ENCODE measurements around the gene ING5.

Gene ING5

DNA sequence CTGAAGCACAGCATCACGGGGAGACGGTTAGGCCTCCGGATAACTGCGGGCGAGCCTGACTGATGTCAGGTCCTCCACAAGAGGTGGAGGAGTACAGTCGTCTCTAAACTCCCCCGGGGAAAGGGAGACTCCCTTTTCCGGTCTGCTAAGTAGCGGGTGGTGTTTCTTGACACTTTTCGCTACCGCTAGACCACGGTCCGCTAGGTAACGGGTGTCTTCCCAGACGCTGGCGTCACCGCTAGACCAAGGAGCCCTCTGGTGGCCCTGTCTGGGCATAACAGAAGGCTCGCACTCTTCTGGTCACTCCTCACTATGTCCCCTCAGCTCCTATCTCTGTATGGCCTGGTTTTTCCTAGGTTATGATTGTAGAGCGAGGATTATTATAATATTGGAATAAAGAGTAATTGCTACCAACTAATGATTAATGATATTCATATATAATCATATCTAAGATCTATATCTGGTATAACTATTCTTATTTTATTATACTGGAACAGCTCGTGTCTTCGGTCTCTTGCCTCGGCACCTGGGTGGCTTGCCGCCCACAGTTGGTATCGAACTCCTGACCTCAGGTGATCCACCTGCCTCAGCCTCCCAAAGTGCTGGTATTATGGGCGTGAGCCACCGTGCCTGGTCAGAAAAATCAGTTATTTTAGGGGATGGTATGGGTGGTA, 30.8 kb downstream of the ING5 start:
- peak overlapping the region; percentile 24; the same call in 1 of the 2 replicates for H3K4me3 ChIP-seq (ENCODE audit: low read length)
- DNase-seq (ENCODE audit: low read depth), result peak; percentile 38
- TF ChIP-seq, protein P1, sequence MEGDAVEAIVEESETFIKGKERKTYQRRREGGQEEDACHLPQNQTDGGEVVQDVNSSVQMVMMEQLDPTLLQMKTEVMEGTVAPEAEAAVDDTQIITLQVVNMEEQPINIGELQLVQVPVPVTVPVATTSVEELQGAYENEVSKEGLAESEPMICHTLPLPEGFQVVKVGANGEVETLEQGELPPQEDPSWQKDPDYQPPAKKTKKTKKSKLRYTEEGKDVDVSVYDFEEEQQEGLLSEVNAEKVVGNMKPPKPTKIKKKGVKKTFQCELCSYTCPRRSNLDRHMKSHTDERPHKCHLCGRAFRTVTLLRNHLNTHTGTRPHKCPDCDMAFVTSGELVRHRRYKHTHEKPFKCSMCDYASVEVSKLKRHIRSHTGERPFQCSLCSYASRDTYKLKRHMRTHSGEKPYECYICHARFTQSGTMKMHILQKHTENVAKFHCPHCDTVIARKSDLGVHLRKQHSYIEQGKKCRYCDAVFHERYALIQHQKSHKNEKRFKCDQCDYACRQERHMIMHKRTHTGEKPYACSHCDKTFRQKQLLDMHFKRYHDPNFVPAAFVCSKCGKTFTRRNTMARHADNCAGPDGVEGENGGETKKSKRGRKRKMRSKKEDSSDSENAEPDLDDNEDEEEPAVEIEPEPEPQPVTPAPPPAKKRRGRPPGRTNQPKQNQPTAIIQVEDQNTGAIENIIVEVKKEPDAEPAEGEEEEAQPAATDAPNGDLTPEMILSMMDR (conservative IDR thresholded peaks at IDR 0.05; ENCODE audit: low read length), result peak; percentile 40

DNA sequence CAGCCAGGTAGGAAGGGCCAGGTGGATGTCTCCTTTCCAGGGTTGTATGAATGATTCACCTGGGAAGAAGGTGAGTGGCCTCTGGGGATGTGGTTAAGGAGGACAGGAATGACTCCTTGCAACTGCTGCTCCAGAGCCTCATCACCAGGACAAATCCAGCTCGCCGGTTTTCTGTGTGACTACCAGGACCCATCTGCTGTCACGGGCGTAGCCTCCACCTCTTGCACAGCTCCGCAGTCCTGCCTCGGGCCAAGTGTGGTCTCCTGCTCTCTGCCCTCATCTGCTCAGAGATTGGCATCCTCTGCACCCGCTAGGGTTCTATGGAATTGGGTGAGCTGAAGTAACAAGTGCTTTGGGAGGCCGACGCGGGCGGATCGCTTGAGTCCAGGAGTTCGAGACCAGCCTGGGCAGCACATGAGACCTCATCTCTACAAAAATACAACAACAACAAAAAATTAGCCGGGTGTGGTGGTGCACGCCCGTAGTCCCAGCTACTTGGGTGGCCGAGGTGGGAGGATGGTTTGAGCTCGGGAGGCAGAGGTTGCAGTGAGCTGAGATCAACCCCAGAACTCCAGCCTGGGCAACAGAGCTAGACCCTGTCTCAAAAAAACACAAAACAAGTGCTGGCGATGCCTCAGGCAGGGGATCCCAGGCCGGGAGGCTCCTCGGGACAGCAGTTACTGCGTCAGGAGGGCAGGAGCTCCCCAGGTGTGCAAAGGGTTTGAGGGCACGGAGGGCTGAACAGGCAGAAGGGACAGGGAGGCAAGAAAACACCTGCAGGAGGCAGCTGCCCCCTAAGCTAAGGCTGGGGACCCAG, 31.8 kb downstream of the ING5 start:
- H3K4me3 ChIP-seq (ENCODE audit: low read length), result peak overlapping the region; percentile 55
- TF ChIP-seq, protein P1 (conservative IDR thresholded peaks at IDR 0.05; ENCODE audit: low read length), result no peak
- DNase-seq (ENCODE audit: low read depth), result no peak

DNA sequence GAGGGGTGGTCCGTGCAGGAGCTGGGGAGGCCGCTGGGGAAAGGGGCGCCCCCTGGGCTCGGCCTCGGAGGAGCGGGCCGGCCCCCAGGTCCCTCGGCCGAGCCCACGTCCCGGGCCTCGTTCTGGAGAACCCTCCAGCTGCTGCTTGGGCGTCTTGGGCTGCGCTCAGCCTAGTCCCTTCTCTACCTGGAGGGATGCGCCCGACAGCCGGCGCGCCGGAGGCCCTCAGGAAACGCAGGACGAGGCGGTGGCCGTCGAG, 32.3 kb downstream of the ING5 start:
- H3K4me3 ChIP-seq (ENCODE audit: low read length), result peak overlapping the region; percentile 55
- no peak for DNase-seq (ENCODE audit: low read depth)
- TF ChIP-seq, protein P1 (conservative IDR thresholded peaks at IDR 0.05; ENCODE audit: low read length), result no peak; the same call in 1 of the 2 replicates

DNA sequence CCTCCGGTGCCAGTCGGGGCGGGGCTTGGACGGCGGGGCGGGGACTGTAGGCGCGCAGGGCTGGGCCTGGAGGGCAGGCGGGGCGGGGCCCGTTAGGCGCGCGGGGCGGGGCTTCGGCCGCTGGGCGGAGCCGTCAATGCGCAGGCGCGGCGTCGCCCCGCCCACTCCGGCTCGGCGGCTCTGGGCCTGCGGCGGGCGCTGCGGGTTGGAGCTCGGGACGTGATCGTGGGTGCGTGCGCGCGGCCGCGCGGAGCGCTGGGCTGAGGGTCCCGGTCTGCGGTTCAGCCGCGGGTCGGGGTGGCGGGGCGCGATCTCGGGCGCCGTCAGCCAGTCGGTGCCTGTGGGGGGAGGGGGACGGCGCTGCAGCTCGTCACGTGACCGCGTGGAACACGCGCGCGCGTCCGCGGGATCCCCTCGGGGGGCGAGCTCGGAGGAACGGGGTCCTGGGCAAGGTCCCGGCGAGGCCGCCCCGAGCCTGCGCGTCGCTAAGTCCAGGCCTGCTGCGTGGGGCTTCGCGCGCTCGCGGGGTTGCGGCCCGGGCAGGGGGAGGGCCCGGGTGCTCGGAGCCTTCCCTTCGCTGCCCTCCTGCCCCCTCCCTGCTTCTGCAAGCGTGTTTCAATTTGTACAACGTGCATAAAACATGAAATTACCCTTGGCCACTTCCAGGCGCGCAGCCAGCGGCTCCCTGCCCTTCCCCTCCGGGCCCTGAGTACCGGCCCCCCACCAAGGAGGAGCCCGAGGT, 32.8 kb downstream of the ING5 start, which contains the start of gene D2HGDH:
TSS of gene D2HGDH (plus strand) at position 164 of the 742 bp plus-strand sequence. CDS start 595 bp downstream, outside the sequence.
- peak within 1 kb of the TSS; percentile 76 for H3K4me3 ChIP-seq (ENCODE audit: low read length)
- peak; percentile 77 for DNase-seq (ENCODE audit: low read depth)
- TF ChIP-seq, protein P1 (conservative IDR thresholded peaks at IDR 0.05; ENCODE audit: low read length), result no peak

DNA sequence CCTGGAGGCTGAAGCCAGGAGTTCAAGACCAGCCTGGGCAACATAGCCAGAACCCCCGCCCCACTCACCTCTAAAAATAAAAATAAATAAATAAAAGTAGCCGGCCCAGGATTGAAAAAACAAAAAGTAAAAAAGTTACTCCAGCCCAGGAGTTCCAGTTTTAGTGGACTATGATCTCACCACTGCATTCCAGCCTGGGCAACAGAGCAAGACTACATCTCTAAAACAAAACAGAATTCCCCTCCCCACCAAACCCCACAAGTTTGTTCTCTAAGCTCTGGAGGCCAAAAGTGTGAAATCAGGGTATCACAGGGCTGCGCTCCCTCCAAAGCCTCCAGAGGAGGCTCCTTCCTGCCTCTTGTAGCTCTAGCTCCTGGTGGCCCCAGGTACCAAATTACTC, 34.3 kb downstream of the ING5 start:
- no peak for DNase-seq (ENCODE audit: low read depth)
- TF ChIP-seq, protein P1 (conservative IDR thresholded peaks at IDR 0.05; ENCODE audit: low read length), result no peak
- no peak overlapping the region for H3K4me3 ChIP-seq (ENCODE audit: low read length)

DNA sequence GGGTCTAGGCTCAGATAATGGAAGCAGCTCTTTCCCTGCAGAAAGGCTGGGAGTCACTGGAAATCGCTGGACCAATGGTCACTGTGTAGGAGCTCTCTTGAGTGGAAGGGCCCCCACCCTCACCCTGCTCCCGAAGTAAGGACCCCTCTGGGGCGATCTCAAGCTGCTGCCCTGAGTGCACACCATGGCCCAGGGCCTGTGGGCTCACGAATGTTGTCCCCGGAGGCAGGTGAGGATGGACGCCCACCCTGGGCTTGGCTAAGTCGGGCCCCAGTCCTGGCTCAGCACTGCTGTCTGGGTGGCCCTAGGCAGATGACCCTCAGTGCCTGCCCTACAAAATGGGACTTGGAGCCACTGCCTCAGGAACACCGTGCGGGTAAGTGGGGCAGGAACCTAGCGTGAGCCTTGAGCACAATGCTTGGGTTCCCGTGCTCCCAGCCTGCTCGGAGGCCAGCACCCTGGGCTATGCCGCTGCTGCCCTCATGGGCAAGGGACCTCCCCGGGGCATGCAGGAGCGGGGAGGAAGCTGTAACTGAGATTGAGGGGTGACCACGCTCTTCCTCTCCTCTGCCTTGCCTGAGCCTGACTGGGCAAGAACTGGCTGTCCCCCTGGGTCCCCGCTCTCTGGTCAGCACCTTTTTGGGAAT, 36.3 kb downstream of the ING5 start:
- H3K4me3 ChIP-seq (ENCODE audit: low read length), result no peak overlapping the region
- TF ChIP-seq, protein P1 (conservative IDR thresholded peaks at IDR 0.05; ENCODE audit: low read length), result no peak
- no peak for DNase-seq (ENCODE audit: low read depth)
